HCT116 (cell line): Measurements from ENCODE around the gene SPRED2. TPM values are rescaled to one million over a fixed set of nuclear protein-coding genes. Genes with fewer than 3 reads are reported as not detected.

Source experiments
- ATAC-seq: fragments of 200-7000 bp; cut with Tn5 transposase; 2 replicates; pipeline ENCODE4 v1.9.1; 2020; ENCODE audit warnings: mild to moderate bottlenecking, moderate library complexity
- BruUV-seq: library from RNA; stranded (reverse); fragments of 400-500 nt; replicated peaks from 2 replicates; lab custom pipeline; 2021; lab: Mats Ljungman, UMichigan
- CTCF ChIA-PET: fragments of 300-600 bp; sonication (Branson Sonifier 250); formaldehyde crosslinking; loops from one replicate; lab custom pipeline; 2021; ENCODE audit warnings: antibody characterized with exemption; lab: Charles Lee
- POLR2A ChIA-PET: fragments of 300-600, 350-600 bp; sonication (Branson Sonifier 250); formaldehyde crosslinking; loops from one replicate; lab custom pipeline; 2021; ENCODE audit warnings: antibody characterized with exemption; lab: Charles Lee
- RAD21 ChIA-PET, 2 experiments: fragments of 300-600 bp; sonication (Branson Sonifier 250); formaldehyde crosslinking; loops; one replicate each; lab custom pipeline; 2023; ENCODE audit warnings: low total read pairs in 2 of 2; ENCODE audit not compliant: uncharacterized antibody in 2 of 2, unreplicated experiment in 2 of 2, low non-redundant PET in 1 of 2; lab: Charles Lee
- DNase-seq: peaks from one replicate; pipeline ENCODE4 v3.0.0-alpha.2; 2010; ENCODE audit warnings: low read depth, low spot score
- H2AFZ ChIP-seq: fragments of 200-600 bp; shearing (Covaris generic), sonication (generic); 2 replicates; pipeline ENCODE4 v1.6.1; 2017; ENCODE audit warnings: low read depth, mixed run types, mixed read lengths, antibody characterized with exemption, low read length; ENCODE audit not compliant: poor library complexity, severe bottlenecking
- H3K27ac ChIP-seq: 2 replicates; pipeline ENCODE4 v1.5.1; 2012; ENCODE audit warnings: low read depth, low read length
- H3K27me3 ChIP-seq: fragments of 200-600 bp; sonication (generic); 2 replicates; pipeline ENCODE4 v1.6.1; 2016; ENCODE audit warnings: mixed run types, low read length, mixed read lengths; ENCODE audit not compliant: insufficient read depth
- H3K36me3 ChIP-seq, 2 experiments: fragments of 200-500 bp in 1 of 2; fragments of 200-600 bp in 1 of 2; sonication (Bioruptor generic) in 1 of 2; sonication (generic) in 1 of 2; 2 replicates each; pipeline versions ENCODE4 v1.5.1 to v1.6.1; 2014 to 2016; ENCODE audit warnings: low read length in 2 of 2, inconsistent platforms in 1 of 2, mixed read lengths in 1 of 2, mixed run types in 1 of 2; ENCODE audit not compliant: insufficient read depth in 2 of 2, control insufficient read depth in 1 of 2
- H3K4me1 ChIP-seq, 2 experiments: fragments of 200-600 bp in 1 of 2; sonication (generic) in 1 of 2; 2 replicates each; pipeline versions ENCODE4 v1.5.1 to v1.6.1; 2012 to 2017; ENCODE audit warnings: low read length in 2 of 2, inconsistent platforms in 1 of 2, mild to moderate bottlenecking in 1 of 2, mixed read lengths in 1 of 2, mixed run types in 1 of 2, moderate library complexity in 1 of 2; ENCODE audit not compliant: insufficient read depth in 2 of 2, control insufficient read depth in 1 of 2
- H3K4me2 ChIP-seq: fragments of 200-600 bp; sonication (generic); 2 replicates; pipeline ENCODE4 v1.6.1; 2017; ENCODE audit warnings: mixed run types, low read length, mixed read lengths
- H3K4me3 ChIP-seq, 2 experiments: fragments of 200-600 bp in 1 of 2; sonication (generic) in 1 of 2; replicated peaks in 1 of 2; 2 replicates each; pipeline ENCODE4 v1.5.1; 2011 to 2016; ENCODE audit warnings: low read length in 2 of 2, control low read depth in 1 of 2, low read depth in 1 of 2, mild to moderate bottlenecking in 1 of 2, mixed read lengths in 1 of 2, mixed run types in 1 of 2
- H3K79me2 ChIP-seq: fragments of 200-600 bp; sonication (generic); 2 replicates; pipeline ENCODE4 v1.6.1; 2017; ENCODE audit warnings: mild to moderate bottlenecking, mixed run types, low read length, moderate library complexity, mixed read lengths; ENCODE audit not compliant: insufficient read depth
- H3K9ac ChIP-seq: fragments of 200-600 bp; sonication (generic); 2 replicates; pipeline ENCODE4 v1.6.1; 2016; ENCODE audit warnings: low read length, mixed read lengths
- H3K9me2 ChIP-seq: fragments of 200-600 bp; sonication (generic), shearing (Covaris generic); 2 replicates; pipeline ENCODE4 v1.6.1; 2017; ENCODE audit warnings: mixed run types, mild to moderate bottlenecking, moderate library complexity; ENCODE audit not compliant: insufficient read depth
- H3K9me3 ChIP-seq, 2 experiments: fragments of 200-500 bp in 1 of 2; fragments of 200-600 bp in 1 of 2; sonication (Bioruptor generic) in 1 of 2; sonication (generic) in 1 of 2; 2 replicates each; pipeline ENCODE4 v1.6.1; 2014 to 2017; ENCODE audit warnings: low read length in 2 of 2, mixed read lengths in 2 of 2, inconsistent platforms in 1 of 2, low read depth in 1 of 2, mild to moderate bottlenecking in 1 of 2, mixed run types in 1 of 2, moderate library complexity in 1 of 2; ENCODE audit not compliant: control insufficient read depth in 1 of 2, insufficient read depth in 1 of 2
- H4K20me1 ChIP-seq: fragments of 200-600 bp; sonication (generic), shearing (Covaris generic); 2 replicates; pipeline ENCODE4 v1.6.1; 2017; ENCODE audit warnings: mixed run types, mild to moderate bottlenecking, moderate library complexity; ENCODE audit not compliant: insufficient read depth
- CBX3 ChIP-seq: IDR thresholded peaks from 2 replicates; pipeline ENCODE4 v1.6.1; 2012; ENCODE audit warnings: low read depth
- CEBPB ChIP-seq: IDR thresholded peaks from 2 replicates; pipeline ENCODE4 v1.6.1; 2012; ENCODE audit warnings: low read depth
- ELF1 ChIP-seq: IDR thresholded peaks from 2 replicates; pipeline ENCODE4 v1.6.1; 2012; ENCODE audit warnings: low read depth, borderline replicate concordance
- EZH2 ChIP-seq: fragments of 200-600 bp; sonication (generic); IDR thresholded peaks from 2 replicates; pipeline ENCODE4 v1.6.1; 2017; ENCODE audit warnings: antibody characterized with exemption, mixed run types
- EZH2phosphoT487 ChIP-seq: fragments of 200-600 bp; IDR thresholded peaks from 2 replicates; pipeline ENCODE4 v1.6.1; 2018; ENCODE audit warnings: antibody characterized with exemption, borderline replicate concordance
- JUND ChIP-seq: IDR thresholded peaks from 2 replicates; pipeline ENCODE4 v1.6.1; 2012
- POLR2A ChIP-seq: IDR thresholded peaks from 2 replicates; pipeline ENCODE4 v1.7.0; 2011; ENCODE audit warnings: borderline replicate concordance; ENCODE audit not compliant: insufficient read depth, insufficient read length; ENCODE audit errors: extremely low read depth
- POLR2AphosphoS5 ChIP-seq: IDR thresholded peaks from 2 replicates; pipeline ENCODE4 v1.6.1; 2011; ENCODE audit warnings: mild to moderate bottlenecking, low read depth, low read length, moderate library complexity
- RAD21 ChIP-seq: IDR thresholded peaks from 2 replicates; pipeline ENCODE4 v1.6.1; 2012; ENCODE audit warnings: low read depth, mild to moderate bottlenecking
- SIN3A ChIP-seq: IDR thresholded peaks from 2 replicates; pipeline ENCODE4 v1.6.1; 2012; ENCODE audit warnings: low read depth
- SRF ChIP-seq: IDR thresholded peaks from 2 replicates; pipeline ENCODE4 v1.6.1; 2012; ENCODE audit warnings: low read depth
- TCF7L2 ChIP-seq: IDR thresholded peaks from 2 replicates; pipeline ENCODE4 v1.7.0; 2011; ENCODE audit warnings: borderline replicate concordance, inconsistent platforms; ENCODE audit not compliant: insufficient read depth, insufficient read length; ENCODE audit errors: extremely low read depth
- intact Hi-C: fragments of 100-400 bp; cut with micrococcal nuclease; formaldehyde crosslinking; loops from 2 replicates; pipeline ENCODE4 v1.10.0; 2022
- total RNA-seq: library from RNA; stranded (reverse); gene quantifications from one replicate; pipeline ENCODE4 v1.2.1, GENCODE V29; 2021; ENCODE audit not compliant: unreplicated experiment
- TF ChIP-seq, protein P1 (sequence below): IDR thresholded peaks from 2 replicates; pipeline ENCODE4 v1.6.1; 2012
- TF ChIP-seq, protein P2 (sequence below): IDR thresholded peaks from 2 replicates; pipeline ENCODE4 v1.6.1; 2012; ENCODE audit warnings: low read depth

SPRED2 gene
- total RNA-seq, 1 experiment from 2014 or later = 62.6 TPM

DNA sequence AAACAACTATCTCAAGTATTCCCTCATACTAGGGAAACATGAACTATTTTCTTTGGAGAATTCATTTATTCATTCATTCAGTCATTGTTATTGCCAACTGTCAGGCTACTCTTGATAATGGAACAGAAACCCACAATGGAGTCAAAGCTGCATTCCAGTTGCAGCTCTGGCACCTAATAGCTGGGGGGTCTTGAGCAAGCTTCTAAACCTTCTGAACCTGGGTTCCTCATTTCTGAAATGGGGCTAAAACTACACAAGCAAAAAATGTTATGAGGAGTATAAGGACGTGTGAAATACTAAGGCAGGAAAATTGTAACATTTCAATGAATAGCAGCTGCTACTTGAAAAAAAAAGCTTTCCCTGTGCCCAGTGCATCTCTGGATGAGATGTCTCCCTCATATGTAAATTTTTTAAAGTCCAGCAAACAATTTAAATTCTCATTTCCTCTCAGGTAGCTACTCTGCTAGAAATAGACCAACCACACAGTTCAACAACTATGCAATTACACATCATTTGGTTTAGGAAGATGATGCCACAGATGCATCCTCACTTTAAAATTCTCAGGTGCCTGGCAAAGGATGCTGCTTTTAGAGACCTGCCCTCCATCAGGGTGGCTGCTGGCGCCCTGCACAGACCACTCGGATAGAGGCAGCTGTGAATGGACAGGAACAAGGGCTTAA lies 38.5 kb downstream of the SPRED2 start:
- Histone ChIP-seq H2AFZ (no peak overlapping the region), H3K4me3 (no peak overlapping the region), H3K79me2 (peaks cover 99% of the 10 kb centered on the region), H3K4me2 (no peak overlapping the region), H3K9me2 (no peaks in the 10 kb centered on the region), H3K36me3 (no peaks in the 10 kb centered on the region), H4K20me1 (peaks cover 14% of the 10 kb centered on the region; the same call in 1 of the 2 replicates), H3K9me3 (no peaks in the 10 kb centered on the region), H3K4me1 (peaks cover 28 to 46% of the 10 kb centered on the region in 2 experiments), H3K27me3 (no peaks in the 10 kb centered on the region)
- ATAC-seq (no peak), DNase-seq (no peak)
- ChIA-PET RAD21 (no interaction called here), POLR2A (no interaction called here)
- TF ChIP-seq, protein P1, sequence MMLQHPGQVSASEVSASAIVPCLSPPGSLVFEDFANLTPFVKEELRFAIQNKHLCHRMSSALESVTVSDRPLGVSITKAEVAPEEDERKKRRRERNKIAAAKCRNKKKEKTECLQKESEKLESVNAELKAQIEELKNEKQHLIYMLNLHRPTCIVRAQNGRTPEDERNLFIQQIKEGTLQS = no peak
- TF ChIP-seq TCF7L2 = no peak
- no peak for TF ChIP-seq CBX3
- no peak for TF ChIP-seq EZH2phosphoT487
- no peak for TF ChIP-seq ELF1
- TF ChIP-seq RAD21 = no peak
- TF ChIP-seq EZH2 = no peak
- no peak for TF ChIP-seq POLR2AphosphoS5
- no peak for TF ChIP-seq SRF
- TF ChIP-seq, all 23 proteins: peak for 0
- CTCF ChIA-PET = no interaction called here
- no peak overlapping the region for H3K9ac ChIP-seq
- H3K27ac ChIP-seq = no peak overlapping the region
- no TSS peak for BruUV-seq
- intact Hi-C loops = no loop called here

DNA sequence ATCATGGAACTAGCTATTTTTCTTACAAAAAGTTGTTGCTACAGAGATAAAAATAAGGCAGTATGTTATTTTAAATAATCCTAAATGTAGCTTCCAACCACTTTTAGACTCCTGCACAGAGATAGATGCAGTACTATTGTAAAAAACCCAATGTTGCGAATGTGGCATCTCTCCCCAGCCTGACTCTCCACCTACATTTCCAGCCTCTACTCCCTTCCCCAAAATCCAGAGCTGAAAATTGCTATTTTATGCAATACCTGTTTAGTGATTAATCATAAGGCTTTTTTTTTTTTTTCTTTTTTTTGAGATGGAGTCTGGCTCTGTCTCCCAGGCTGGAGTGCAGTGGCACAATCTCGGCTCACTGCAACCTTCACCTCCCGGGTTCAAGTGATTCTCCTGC lies 39.4 kb downstream of the SPRED2 start:
- no peak for DNase-seq
- CTCF ChIA-PET = no interaction called here
- Histone ChIP-seq H3K4me1 (peaks cover 36 to 55% of the 10 kb centered on the region in 2 experiments), H3K27me3 (no peaks in the 10 kb centered on the region), H3K4me2 (no peak overlapping the region), H3K9me3 (no peaks in the 10 kb centered on the region), H3K27ac (no peak overlapping the region), H2AFZ (no peak overlapping the region), H3K4me3 (no peak overlapping the region), H4K20me1 (peaks cover 10% of the 10 kb centered on the region; the same call in 1 of the 2 replicates), H3K79me2 (peaks cover 99% of the 10 kb centered on the region), H3K9me2 (no peaks in the 10 kb centered on the region), H3K9ac (no peak overlapping the region), H3K36me3 (no peaks in the 10 kb centered on the region)
- POLR2A ChIA-PET = interaction anchor here (1.1 kb wide), 1 partner anchor 10 kb away, joined by 4 read pairs; no protein-coding TSS in a partner anchor
- no peak for ATAC-seq
- intact Hi-C loops = no loop called here
- BruUV-seq = no TSS peak
- RAD21 ChIA-PET = no interaction called here
- TF ChIP-seq SRF (no peak), TCF7L2 (no peak), SIN3A (no peak), POLR2A (no peak), JUND (no peak), ELF1 (no peak), EZH2 (no peak), EZH2phosphoT487 (no peak), CEBPB (no peak), POLR2AphosphoS5 (no peak), RAD21 (no peak)
- TF ChIP-seq, protein P2, sequence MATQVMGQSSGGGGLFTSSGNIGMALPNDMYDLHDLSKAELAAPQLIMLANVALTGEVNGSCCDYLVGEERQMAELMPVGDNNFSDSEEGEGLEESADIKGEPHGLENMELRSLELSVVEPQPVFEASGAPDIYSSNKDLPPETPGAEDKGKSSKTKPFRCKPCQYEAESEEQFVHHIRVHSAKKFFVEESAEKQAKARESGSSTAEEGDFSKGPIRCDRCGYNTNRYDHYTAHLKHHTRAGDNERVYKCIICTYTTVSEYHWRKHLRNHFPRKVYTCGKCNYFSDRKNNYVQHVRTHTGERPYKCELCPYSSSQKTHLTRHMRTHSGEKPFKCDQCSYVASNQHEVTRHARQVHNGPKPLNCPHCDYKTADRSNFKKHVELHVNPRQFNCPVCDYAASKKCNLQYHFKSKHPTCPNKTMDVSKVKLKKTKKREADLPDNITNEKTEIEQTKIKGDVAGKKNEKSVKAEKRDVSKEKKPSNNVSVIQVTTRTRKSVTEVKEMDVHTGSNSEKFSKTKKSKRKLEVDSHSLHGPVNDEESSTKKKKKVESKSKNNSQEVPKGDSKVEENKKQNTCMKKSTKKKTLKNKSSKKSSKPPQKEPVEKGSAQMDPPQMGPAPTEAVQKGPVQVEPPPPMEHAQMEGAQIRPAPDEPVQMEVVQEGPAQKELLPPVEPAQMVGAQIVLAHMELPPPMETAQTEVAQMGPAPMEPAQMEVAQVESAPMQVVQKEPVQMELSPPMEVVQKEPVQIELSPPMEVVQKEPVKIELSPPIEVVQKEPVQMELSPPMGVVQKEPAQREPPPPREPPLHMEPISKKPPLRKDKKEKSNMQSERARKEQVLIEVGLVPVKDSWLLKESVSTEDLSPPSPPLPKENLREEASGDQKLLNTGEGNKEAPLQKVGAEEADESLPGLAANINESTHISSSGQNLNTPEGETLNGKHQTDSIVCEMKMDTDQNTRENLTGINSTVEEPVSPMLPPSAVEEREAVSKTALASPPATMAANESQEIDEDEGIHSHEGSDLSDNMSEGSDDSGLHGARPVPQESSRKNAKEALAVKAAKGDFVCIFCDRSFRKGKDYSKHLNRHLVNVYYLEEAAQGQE = no peak
